RWPE2 (cell line): Measurements from ENCODE around the gene TCFL5.

Source experiments
- ATAC-seq: fragments of 200-7000 bp; cut with Tn5 transposase; 3 replicates; pipeline ENCODE4 v1.9.1; 2021; ENCODE audit warnings: low read depth
- DNase-seq: peaks from one replicate; pipeline ENCODE4 v3.0.0-alpha.2; 2020; ENCODE audit warnings: low spot score
- H3K27ac ChIP-seq: fragments of 450-650 bp; 2 replicates; pipeline ENCODE4 v1.5.1; 2017; ENCODE audit warnings: mild to moderate bottlenecking; ENCODE audit not compliant: poor library complexity, severe bottlenecking
- H3K27me3 ChIP-seq: fragments of 250-450 bp; sonication (Bioruptor Pico); 2 replicates; pipeline ENCODE4 v1.5.1; 2021; ENCODE audit warnings: mild to moderate bottlenecking, moderate library complexity; ENCODE audit not compliant: insufficient read depth, poor library complexity, severe bottlenecking
- H3K36me3 ChIP-seq: fragments of 250-450 bp; sonication (Bioruptor Pico); 2 replicates; pipeline ENCODE4 v1.5.1; 2020; ENCODE audit warnings: low read depth, mild to moderate bottlenecking, moderate library complexity
- H3K4me1 ChIP-seq: fragments of 250-450 bp; sonication (Bioruptor Pico); 2 replicates; pipeline ENCODE4 v1.5.1; 2021; ENCODE audit warnings: mild to moderate bottlenecking, moderate library complexity; ENCODE audit not compliant: insufficient read depth, poor library complexity, severe bottlenecking
- H3K4me3 ChIP-seq: fragments of 250-450 bp; sonication (Bioruptor Pico); 2 replicates; pipeline ENCODE4 v1.5.1; 2021; ENCODE audit warnings: mild to moderate bottlenecking, moderate library complexity; ENCODE audit not compliant: severe bottlenecking
- H3K9me3 ChIP-seq: fragments of 250-450 bp; sonication (Bioruptor Pico); 2 replicates; pipeline ENCODE4 v1.5.1; 2021; ENCODE audit warnings: mild to moderate bottlenecking, moderate library complexity; ENCODE audit not compliant: severe bottlenecking
- CTCF ChIP-seq: fragments of 450-650 bp; IDR thresholded peaks from one replicate; pipeline ENCODE4 v1.5.1; 2017; ENCODE audit warnings: mild to moderate bottlenecking, moderate library complexity; ENCODE audit not compliant: poor library complexity, severe bottlenecking

Gene TCFL5

GRCh38 chr20:62888406-62888805 lies 26.8 kb upstream of the TCFL5 start:
- Histone ChIP-seq H3K27me3 (no peaks in the 10 kb centered on the region), H3K9me3 (no peaks in the 10 kb centered on the region), H3K4me1 (peaks cover 11% of the 10 kb centered on the region), H3K4me3 (no peak overlapping the region), H3K36me3 (peaks cover 68% of the 10 kb centered on the region), H3K27ac (peak overlapping the region; percentile 60)
- ATAC-seq (no peak), DNase-seq (no peak)
- no peak for TF ChIP-seq CTCF

- H3K4me3 ChIP-seq, result no peak overlapping the region
Observed at GRCh38 chr20:62887860-62888239, 26.2 kb upstream of the TCFL5 start.

GRCh38 chr20:62887152-62887859 lies 25.7 kb upstream of the TCFL5 start:
- Histone ChIP-seq H3K27ac (peak overlapping the region; percentile 60), H3K4me3 (no peak overlapping the region), H3K9me3 (no peaks in the 10 kb centered on the region), H3K36me3 (peaks cover 57% of the 10 kb centered on the region), H3K27me3 (no peaks in the 10 kb centered on the region), H3K4me1 (peaks cover 11% of the 10 kb centered on the region)
- ATAC-seq (peak; percentile 95), DNase-seq (peak; percentile 99)
- TF ChIP-seq CTCF, result no peak

More at GRCh38 chr20:62887860-62888239, 26.2 kb upstream of the TCFL5 start:
- TF ChIP-seq CTCF, result no peak
- H3K9me3 ChIP-seq, result no peaks in the 10 kb centered on the region
- ATAC-seq (peak; percentile 18), DNase-seq (no peak)
- H3K36me3 ChIP-seq, result peaks cover 63% of the 10 kb centered on the region
- peak overlapping the region; percentile 60 for H3K27ac ChIP-seq
- H3K4me1 ChIP-seq, result peaks cover 11% of the 10 kb centered on the region
- H3K27me3 ChIP-seq, result no peaks in the 10 kb centered on the region

- H3K9me3 ChIP-seq, result no peaks in the 10 kb centered on the region
- H3K27me3 ChIP-seq, result no peaks in the 10 kb centered on the region
- peak overlapping the region; percentile 60 for H3K27ac ChIP-seq
- H3K36me3 ChIP-seq, result peaks cover 51% of the 10 kb centered on the region
- ATAC-seq, result no peak
- no peak for DNase-seq
- no peak for TF ChIP-seq CTCF
- peaks cover 11% of the 10 kb centered on the region for H3K4me1 ChIP-seq
- H3K4me3 ChIP-seq, result no peak overlapping the region
Observed at GRCh38 chr20:62886709-62887058, 25.1 kb upstream of the TCFL5 start.
